Measurements from ENCODE around the gene MRPS30. TPM values are rescaled to one million over a fixed set of nuclear protein-coding genes. Genes with fewer than 3 reads are reported as not detected.

Gene MRPS30
- total RNA-seq, 4 donors from 2014 or later: 43.3 to 65.2 (median 47.3) TPM

DNA sequence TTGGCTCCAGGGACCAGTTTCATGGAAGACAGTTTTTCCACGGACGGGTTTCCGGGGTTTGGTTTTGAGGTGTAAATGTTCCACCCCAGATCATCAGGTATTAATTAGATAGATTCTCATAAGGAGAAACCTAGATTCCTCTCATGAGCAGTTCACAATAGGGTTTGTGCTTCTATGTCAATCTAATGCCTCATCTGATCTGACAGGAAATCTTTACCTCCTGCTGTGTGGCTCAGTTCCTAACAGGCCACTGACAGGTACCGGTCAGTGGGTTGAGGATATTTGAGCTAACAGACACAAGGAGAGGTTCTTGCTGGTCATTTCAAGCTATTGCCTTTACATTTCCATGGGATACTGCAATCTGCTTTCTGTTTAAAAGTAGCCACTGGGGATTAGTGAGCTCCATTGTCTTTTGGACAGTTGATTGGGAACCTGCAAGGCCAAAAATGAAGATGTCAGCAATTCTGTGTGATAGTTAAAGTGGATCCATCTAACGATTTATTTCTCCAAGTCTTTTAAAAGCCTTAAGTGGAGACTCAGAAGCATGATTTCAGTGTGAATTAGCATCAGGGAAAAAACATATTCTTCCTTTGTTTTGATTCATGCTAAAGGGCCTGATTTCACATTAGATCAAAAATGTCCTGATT, 38.6 kb downstream of the MRPS30 start:
- TF ChIP-seq, protein P1, sequence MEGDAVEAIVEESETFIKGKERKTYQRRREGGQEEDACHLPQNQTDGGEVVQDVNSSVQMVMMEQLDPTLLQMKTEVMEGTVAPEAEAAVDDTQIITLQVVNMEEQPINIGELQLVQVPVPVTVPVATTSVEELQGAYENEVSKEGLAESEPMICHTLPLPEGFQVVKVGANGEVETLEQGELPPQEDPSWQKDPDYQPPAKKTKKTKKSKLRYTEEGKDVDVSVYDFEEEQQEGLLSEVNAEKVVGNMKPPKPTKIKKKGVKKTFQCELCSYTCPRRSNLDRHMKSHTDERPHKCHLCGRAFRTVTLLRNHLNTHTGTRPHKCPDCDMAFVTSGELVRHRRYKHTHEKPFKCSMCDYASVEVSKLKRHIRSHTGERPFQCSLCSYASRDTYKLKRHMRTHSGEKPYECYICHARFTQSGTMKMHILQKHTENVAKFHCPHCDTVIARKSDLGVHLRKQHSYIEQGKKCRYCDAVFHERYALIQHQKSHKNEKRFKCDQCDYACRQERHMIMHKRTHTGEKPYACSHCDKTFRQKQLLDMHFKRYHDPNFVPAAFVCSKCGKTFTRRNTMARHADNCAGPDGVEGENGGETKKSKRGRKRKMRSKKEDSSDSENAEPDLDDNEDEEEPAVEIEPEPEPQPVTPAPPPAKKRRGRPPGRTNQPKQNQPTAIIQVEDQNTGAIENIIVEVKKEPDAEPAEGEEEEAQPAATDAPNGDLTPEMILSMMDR (IDR thresholded peaks at IDR 0.05; ENCODE audit: low read depth): no peak

DNA sequence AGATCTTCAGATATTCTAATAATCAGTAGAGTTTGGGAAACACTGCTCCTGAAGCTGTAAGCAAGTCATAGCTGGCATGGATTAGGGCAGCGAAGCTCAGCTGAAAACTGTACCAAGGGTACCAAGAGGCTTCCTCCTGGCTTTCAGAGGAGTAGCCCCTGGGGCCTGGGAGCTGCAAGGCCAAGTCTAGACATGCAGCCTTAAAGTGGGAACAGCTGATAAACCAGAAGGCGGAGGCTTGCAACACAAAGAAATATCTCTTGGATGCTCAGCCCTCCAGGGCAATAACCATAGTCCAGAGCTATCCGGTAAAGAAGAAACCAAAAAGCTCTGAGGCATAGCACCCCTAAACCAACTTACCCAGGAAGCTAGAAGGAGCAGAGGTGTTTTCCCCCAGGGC, 51.5 kb downstream of the MRPS30 start:
- TF ChIP-seq, protein P1 (IDR thresholded peaks at IDR 0.05; ENCODE audit: low read depth): no peak

DNA sequence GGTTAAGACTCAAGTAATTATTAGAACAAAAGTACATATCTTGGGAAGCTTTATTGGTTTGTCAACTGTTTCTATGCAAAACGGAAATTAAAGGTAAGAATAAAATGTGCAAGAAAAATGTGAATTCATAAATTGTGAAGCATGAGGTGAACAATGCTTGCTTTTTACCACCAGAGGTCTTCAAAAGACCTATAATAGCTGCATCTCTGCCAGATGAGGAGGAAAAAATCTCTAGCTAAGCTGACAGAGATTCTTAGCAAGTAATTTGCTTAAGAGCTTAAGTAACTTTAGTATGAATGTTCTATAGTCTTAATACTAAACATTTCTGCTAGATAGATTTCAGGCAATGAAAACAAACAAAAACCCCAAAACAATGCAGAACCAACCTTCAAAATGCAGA, 54.1 kb downstream of the MRPS30 start:
- TF ChIP-seq, protein P1 (IDR thresholded peaks at IDR 0.05; ENCODE audit: low read depth): no peak

Data from subcutaneous adipose tissue (tissue), 4 donors.